Omental fat pad (tissue), 4 donors: ENCODE data around the gene NHLRC4. TPM values are rescaled to one million over a fixed set of nuclear protein-coding genes. Genes with fewer than 3 reads are reported as not detected.

Experiments
- ATAC-seq: fragments of 150-250 bp; one replicate; pipeline ENCODE4 v1.9.1; 2016; ENCODE audit warnings: mild to moderate bottlenecking, moderate library complexity; ENCODE audit not compliant: low FRiP score
- DNase-seq: peaks from one replicate; pipeline ENCODE4 v3.0.0-alpha.2; 2019; ENCODE audit warnings: low spot score
- CTCF ChIP-seq, 3 donors: fragments of 450-650 bp; IDR thresholded peaks; one replicate each; pipeline ENCODE4 v1.5.1; 2016 to 2017; ENCODE audit warnings: antibody characterized with exemption in 3 of 3, mild to moderate bottlenecking in 3 of 3, moderate library complexity in 2 of 3
- total RNA-seq, 4 donors: library from RNA; depleted of rRNA; stranded (reverse); fragments of >200 nt; gene quantifications; one replicate each; pipeline ENCODE4 v1.1.0, GENCODE V29; 2016

Gene NHLRC4
- total RNA-seq, 4 donors from 2014 or later = 0.24 to 5.5 (median 1.2) TPM

- TF ChIP-seq CTCF (IDR thresholded peaks at IDR 0.05) = no peak
- DNase-seq (no peak), ATAC-seq (no peak)
Observed at GRCh38 chr16:533391-534123, 33.2 kb upstream of the NHLRC4 start.

DNA sequence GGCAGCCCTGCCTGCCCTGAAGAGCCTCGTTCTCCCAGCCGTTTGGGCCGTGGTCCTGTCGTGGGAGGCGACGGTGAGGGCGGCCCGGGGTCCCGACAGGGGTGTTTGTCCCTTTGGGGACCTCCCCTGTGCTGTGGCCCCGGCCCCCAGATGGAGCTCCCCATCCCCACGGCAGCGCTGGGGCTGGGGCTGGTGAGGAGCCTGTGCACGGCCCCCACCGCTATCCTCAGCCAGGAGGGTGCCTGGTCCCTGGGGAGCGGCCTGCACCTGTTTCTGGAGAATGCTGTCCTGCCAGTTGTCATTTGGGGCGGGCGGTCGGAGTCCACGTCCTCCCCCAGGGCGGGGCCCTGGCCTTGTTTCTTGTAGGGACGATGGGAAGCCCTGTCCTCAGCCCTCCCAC lies 32.7 kb upstream of the NHLRC4 start:
- ATAC-seq = no peak
- DNase-seq = no peak
- TF ChIP-seq CTCF (IDR thresholded peaks at IDR 0.05) = no peak

GRCh38 chr16:534856-535445 lies 31.9 kb upstream of the NHLRC4 start:
- ATAC-seq (no peak), DNase-seq (no peak)
- no peak for TF ChIP-seq CTCF (IDR thresholded peaks at IDR 0.05)

DNA sequence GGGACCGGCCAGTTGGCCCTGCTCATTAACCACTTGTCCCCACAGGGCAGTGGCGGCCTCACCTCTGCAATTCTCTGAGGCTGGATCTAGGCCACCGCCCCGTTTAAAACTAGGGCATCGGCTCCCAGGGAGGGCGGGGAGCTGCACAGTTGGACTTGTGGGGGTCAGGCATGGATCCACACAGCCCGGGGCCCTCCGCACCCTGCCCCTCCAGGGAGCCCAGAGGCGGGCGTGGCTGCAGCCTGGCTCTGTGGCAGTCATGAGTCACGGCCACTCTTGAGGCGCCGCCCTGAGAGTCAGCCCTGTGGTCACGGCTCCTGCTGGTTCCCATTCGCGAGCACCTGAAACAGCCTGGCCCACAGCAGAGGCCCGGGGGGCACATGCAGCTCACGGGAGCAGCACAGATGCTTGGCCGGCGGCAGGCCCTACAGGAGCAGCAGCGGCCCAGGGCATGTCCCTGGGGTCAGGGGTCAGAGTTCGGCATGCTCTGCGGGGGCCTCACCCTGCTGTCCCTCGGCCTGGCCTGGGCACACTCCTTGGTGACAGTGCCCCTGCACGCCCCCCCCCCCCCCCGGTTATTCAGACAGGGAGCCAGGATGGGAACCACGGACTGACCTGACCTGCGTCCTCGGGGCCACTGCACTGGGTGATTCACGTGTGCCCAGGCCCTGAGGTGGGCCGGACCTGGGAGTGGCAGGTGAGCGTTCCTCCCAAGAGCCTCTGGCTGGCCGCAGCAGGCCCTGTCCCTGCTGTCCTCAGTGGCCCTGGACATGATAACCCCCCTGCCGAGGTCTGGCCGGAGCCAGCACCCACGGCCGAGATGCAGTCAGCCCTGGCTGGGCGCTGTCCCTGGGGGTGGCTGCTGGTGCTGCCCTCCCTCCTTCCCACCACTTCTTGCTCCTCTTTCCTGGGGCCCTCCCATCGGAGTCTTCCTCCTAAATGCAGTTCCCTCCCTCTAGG lies 31.1 kb upstream of the NHLRC4 start:
- no peak for TF ChIP-seq CTCF (IDR thresholded peaks at IDR 0.05)
- DNase-seq = no peak
- no peak for ATAC-seq

- no peak for TF ChIP-seq CTCF (IDR thresholded peaks at IDR 0.05)
- no peak for ATAC-seq
- no peak for DNase-seq
Observed at GRCh38 chr16:536746-537145, 30.1 kb upstream of the NHLRC4 start.

- TF ChIP-seq CTCF (IDR thresholded peaks at IDR 0.05) = no peak
- DNase-seq (no peak), ATAC-seq (no peak)
Observed at GRCh38 chr16:537415-538335, 29.1 kb upstream of the NHLRC4 start.
